GM19467 (cell line): ENCODE results near the gene RARB.

Experiments
- ATAC-seq: cut with Tn5 transposase; IDR thresholded peaks from one replicate; pipeline ENCODE4 v1.9.1; 2021; ENCODE audit warnings: mild to moderate bottlenecking, moderate library complexity; ENCODE audit not compliant: unreplicated experiment

Gene RARB

DNA sequence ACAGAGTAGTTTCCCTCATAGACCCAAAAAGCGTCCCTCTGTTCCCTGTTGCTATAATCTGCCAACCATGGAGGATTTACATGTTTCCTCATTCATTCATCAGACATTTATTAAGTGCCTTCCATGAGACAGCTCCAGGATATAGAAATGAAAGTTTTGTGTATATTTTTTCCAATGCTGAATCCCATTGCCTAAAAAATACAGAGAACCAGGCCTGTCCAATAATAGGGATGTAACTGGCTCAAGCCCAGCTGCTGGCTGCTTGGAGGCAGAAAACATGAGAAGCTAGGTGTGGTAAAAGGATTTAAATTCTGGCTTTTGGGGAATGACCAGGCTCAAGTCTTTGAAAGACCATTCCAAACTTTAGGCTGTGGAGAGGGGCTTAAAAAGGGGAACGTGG, 41.5 kb downstream of the RARB start:
- no peak for ATAC-seq

GRCh38 chr3:25471081-25471768, 43.2 kb downstream of the RARB start:
- no peak for ATAC-seq

DNA sequence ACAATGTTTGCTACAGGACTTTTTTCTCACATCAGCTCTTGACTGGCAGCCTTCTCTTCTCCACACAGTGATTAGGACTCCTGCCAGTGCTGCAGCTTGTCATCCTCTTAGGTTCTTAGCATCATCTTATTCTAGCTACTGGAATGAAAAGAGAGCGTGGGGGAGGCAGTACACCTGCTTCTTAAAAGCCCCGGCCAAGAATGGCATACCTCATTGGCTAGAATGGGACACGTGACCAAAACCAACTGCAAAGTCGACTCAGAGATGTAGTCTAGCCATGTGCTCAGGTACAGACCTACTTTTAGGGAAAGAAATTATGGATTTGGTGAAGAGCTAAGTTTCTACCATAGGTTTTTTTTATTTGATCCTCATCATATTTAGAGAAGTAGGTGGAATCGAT, 44.1 kb downstream of the RARB start:
- no peak for ATAC-seq

- no peak for ATAC-seq
Measured at GRCh38 chr3:25472731-25473130, 44.7 kb downstream of the RARB start.

GRCh38 chr3:25473246-25473645, 45.2 kb downstream of the RARB start:
- ATAC-seq = no peak

GRCh38 chr3:25474052-25474451, 46.0 kb downstream of the RARB start:
- no peak for ATAC-seq

DNA sequence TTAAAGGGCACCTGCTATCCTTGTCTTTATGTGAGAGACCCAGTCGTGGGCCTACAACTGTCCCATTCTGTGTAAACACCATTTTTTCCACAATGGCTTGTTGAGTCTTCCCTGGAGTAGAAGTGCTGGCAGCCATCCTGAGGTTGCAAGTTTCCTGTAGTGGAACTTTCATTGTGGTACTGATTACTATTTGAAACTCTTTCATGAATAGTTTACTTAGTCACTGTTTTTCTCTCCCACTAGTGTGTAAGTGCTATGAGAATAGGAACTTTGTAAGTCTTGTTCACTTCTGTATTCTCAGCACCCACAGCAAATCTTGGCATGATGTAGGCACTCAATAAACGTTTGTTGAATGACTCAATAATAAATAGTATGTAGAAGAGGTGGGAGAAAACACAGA, 48.6 kb downstream of the RARB start:
- ATAC-seq = no peak

- ATAC-seq = no peak
Measured at GRCh38 chr3:25478211-25478757, 50.2 kb downstream of the RARB start.

DNA sequence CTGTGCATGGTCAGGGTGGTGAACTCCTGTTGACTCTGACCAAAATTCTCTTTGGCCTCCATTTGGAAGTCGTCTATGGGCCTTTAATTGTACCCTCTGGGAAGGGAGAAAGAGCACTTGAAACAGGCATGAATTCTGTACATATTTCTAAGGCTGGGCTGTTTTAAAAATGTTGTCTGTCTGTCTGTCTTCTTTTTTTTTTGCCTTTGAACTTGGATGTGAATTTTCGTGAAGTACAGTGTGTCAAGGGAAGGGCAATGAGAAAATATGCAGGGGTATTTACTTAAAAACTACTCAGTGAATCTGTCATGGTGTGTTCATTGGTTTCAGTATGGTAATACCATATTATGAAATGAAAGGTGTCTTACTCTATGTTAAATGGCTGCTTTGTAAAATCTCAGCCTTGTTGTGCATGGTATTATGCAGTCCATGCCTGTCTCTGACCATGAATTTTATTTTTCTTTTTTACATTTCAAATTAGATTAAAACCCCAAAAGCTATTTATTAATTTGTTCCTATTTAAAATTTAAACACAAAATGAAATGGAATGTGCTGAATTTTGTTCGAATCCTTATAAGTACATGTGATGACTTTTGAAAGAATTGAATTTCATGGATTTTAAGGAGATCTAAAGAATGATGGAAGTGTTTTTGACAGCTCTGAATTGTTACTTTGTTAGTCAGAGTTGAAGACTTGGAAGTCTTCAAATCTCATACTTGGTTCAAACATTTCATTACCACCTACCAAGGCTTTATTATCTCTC, 51.1 kb downstream of the RARB start:
- ATAC-seq = no peak

DNA sequence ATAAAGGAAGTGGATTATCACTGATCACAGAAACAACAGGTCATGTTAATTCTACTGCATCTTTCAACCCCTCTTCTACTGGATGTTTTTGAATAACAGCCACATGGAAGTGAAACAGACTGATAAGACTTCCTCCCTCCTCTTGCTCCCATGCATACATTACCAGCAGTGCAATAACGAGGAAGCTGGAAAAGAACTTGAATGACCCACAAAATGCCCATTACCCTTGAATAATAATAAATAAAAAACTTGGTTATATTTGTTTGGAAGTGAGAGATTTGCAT, 51.6 kb downstream of the RARB start:
- ATAC-seq = no peak

GRCh38 chr3:25480811-25481210, 52.7 kb downstream of the RARB start:
- ATAC-seq = no peak

DNA sequence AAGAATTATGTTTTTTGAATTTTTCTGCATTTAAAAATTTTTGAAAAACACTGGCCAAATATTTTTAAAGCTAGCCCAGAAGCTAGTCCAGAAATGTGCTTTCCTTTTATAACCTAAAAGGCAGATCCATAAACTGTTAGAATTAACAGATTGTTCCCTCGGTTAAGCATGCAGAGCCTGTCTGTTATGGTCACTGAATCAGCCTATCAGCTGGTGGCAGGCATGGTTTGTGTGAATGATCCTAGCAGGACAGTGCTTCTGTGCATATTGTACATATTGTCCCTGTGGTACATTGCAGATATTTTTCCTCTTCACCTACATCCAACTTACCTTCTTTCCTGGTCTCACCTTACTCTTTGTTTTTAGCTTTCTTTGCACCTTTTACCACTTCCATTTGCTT, 53.3 kb downstream of the RARB start:
- ATAC-seq = no peak

DNA sequence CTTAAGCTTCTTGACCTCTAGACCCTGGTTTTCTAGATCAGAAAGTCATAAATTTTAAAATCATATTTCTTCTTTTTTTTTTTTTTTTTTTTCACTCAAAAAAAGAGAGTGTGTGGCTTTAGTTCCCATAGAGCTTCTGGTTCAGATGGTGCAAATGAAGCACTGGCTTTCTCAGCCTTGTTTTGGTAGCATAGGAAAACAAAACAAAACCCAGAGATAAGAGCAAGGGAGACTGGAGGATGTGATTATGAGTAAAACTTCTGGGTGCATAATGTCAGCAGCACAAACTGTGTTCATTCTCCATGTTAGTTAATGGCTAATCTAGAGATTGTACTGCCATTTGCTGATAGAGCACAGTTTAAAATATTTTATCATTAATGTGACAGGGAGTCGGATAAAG, 55.4 kb downstream of the RARB start:
- no peak for ATAC-seq

GRCh38 chr3:25485673-25486072, 57.6 kb downstream of the RARB start:
- no peak for ATAC-seq

- no peak for ATAC-seq
Measured at GRCh38 chr3:25486932-25487331, 58.9 kb downstream of the RARB start.

- no peak for ATAC-seq
Measured at GRCh38 chr3:25489858-25490593, 62.0 kb downstream of the RARB start.

DNA sequence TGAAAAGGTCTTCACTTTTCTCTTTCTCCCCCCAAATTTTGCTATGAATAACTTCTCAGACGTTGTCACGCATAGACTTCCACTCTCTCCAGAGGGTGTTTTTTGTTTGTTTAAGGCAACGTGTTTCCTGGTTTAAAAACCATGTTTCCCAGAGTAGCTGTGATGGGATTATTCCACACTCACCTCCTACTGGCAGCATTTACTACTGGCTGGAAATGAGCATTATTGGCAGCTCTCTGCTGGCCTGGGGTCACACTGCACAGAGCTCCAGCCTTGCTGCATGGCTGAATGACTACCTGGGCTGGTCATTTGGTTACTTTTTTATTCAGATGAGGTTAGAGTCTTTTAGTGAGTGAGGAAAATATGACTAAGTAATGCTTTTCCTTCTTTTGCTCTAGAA, 65.2 kb downstream of the RARB start:
- ATAC-seq = no peak

- no peak for ATAC-seq
Measured at GRCh38 chr3:25493786-25494185, 65.7 kb downstream of the RARB start.

DNA sequence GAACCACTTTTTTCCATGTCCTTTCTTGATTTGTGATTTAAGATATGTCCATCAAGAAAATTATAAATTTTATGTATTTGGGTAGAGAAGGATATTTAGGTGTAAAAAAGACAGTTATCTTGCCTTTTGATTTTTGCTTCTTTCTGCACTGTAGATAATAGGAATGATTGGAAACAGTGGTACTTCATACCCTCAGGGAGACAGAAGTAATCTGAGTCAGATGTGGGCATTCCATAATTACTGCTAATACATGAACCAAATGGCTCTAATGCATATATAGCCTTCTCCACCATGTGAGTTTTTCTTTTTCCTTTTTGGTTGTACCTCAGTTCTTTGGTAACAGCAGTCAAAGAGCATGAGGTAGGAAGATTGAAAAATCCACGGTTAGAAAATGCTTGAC, 67.2 kb downstream of the RARB start:
- ATAC-seq = no peak

DNA sequence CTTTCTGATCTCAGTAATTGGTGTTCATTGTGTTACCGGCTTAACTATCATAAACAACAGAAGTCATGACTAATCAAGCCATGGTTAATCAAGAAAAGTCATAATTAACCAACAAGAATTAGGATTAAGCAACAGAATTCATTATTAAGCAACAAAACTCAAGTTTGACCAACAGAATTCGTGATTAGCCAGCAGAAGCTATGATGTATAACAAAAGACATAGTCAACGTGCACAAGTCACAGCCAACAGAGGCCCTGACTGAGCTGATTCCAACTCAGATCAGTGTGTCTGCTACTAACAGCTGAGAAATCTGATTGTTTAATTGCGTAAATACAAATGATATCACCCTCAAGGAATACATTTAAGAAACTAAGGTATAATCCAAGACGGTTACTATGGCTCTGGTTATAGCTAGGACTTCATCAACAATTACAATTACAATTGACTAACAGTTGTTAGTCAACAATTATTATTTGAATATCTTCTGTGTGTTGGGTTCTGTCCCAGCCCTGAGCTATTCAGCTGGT, 67.7 kb downstream of the RARB start:
- no peak for ATAC-seq

DNA sequence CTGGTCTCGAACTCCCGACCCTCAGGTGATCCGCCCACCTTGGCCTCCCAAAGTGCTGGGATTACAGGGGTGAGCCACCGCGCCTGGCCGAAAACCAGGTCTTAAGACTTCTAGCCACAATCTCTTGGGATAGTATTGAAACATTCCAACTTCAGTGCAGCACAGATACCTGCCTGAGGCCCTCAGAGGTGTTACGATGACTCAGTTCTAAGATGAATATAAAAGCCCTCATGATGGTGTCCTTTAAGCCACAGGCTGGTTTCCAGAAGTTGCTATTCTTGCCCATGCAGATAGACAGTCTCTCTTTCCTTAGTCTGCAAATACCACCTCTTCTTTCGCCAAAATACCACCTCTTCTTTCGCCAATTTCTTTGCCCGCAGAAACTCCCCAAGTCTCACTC, 69.0 kb downstream of the RARB start:
- ATAC-seq = no peak
